ENCODE results near the gene EIF4G3. TPM values are rescaled to one million over a fixed set of nuclear protein-coding genes. Genes with fewer than 3 reads are reported as not detected.

The EIF4G3 gene
- total and polyA plus RNA-seq, 3 experiments from 2014 or later, result 13.0 to 51.3 (median 46.8) TPM

- Mint-ChIP-seq H3K9me3 (no peaks in the 10 kb centered on the region), H3K4me1 (peaks cover 14 to 28% (median 23%) of the 10 kb centered on the region in 3 donors), H3K4me3 (no peak overlapping the region), H3K27me3 (no peaks in the 10 kb centered on the region), H3K27ac (no peak overlapping the region), H3K36me3 (peaks cover 2 to 15% (median 8%) of the 10 kb centered on the region in 3 donors)
- Histone ChIP-seq H3K9me3 (ENCODE audit: low read length) (no peaks in the 10 kb centered on the region), H3K4me1 (ENCODE audit: insufficient read depth, low read length) (no peaks in the 10 kb centered on the region), H3K36me3 (ENCODE audit: insufficient read depth, low read length) (no peaks in the 10 kb centered on the region), H3K27me3 (ENCODE audit: insufficient read depth, low read length, poor library complexity, severe bottlenecking) (no peaks in the 10 kb centered on the region), H3K4me3 (ENCODE audit: low read length) (no peak overlapping the region), H3K27ac (ENCODE audit: low read depth, low read length) (no peak overlapping the region)
- POLR2A ChIA-PET, result no interaction called here
- CTCF ChIA-PET, result no interaction called here
- DNase-seq, result no peak
Measured at GRCh38 chr1:20996554-20996953, 180.1 kb downstream of the EIF4G3 start.

- Mint-ChIP-seq H3K27me3 (no peaks in the 10 kb centered on the region), H3K27ac (peak overlapping the region in 1 of 8 donors; percentile 23), H3K36me3 (peaks cover 0 to 2% (median 1%) of the 10 kb centered on the region in 3 donors), H3K9me3 (no peaks in the 10 kb centered on the region), H3K4me3 (no peak overlapping the region), H3K4me1 (peaks cover 12 to 24% (median 23%) of the 10 kb centered on the region in 3 donors)
- Histone ChIP-seq H3K36me3 (ENCODE audit: insufficient read depth, low read length) (no peaks in the 10 kb centered on the region), H3K27ac (ENCODE audit: low read depth, low read length) (no peak overlapping the region), H3K9me3 (ENCODE audit: low read length) (no peaks in the 10 kb centered on the region), H3K27me3 (ENCODE audit: insufficient read depth, low read length, poor library complexity, severe bottlenecking) (no peaks in the 10 kb centered on the region), H3K4me1 (ENCODE audit: insufficient read depth, low read length) (no peaks in the 10 kb centered on the region), H3K4me3 (ENCODE audit: low read length) (no peak overlapping the region)
- ChIA-PET POLR2A (no interaction called here), CTCF (interaction anchor here (0.7 to 1.2 kb wide), 2 partner anchors 223 to 297 kb away, joined by 3 to 5 read pairs; no protein-coding TSS in a partner anchor)
- no peak for DNase-seq
Measured at GRCh38 chr1:20993716-20994575, 182.8 kb downstream of the EIF4G3 start.

GRCh38 chr1:20992322-20993056 lies 184.2 kb downstream of the EIF4G3 start:
- Histone ChIP-seq H3K9me3 (ENCODE audit: low read length) (no peaks in the 10 kb centered on the region), H3K4me1 (ENCODE audit: insufficient read depth, low read length) (no peaks in the 10 kb centered on the region), H3K27me3 (ENCODE audit: insufficient read depth, low read length, poor library complexity, severe bottlenecking) (no peaks in the 10 kb centered on the region), H3K4me3 (ENCODE audit: low read length) (no peak overlapping the region), H3K36me3 (ENCODE audit: insufficient read depth, low read length) (no peaks in the 10 kb centered on the region), H3K27ac (ENCODE audit: low read depth, low read length) (no peak overlapping the region)
- CTCF ChIA-PET, result no interaction called here
- DNase-seq, result no peak
- H3K36me3 Mint-ChIP-seq, result peaks cover 0 to 2% (median 1%) of the 10 kb centered on the region in 3 donors
- H3K4me1 Mint-ChIP-seq, result peaks cover 8 to 22% (median 17%) of the 10 kb centered on the region in 3 donors
- no peaks in the 10 kb centered on the region for H3K27me3 Mint-ChIP-seq
- POLR2A ChIA-PET, result no interaction called here
- no peaks in the 10 kb centered on the region for H3K9me3 Mint-ChIP-seq
- peak overlapping the region in 1 of 8 donors; percentile 53 for H3K27ac Mint-ChIP-seq
- no peak overlapping the region for H3K4me3 Mint-ChIP-seq

GRCh38 chr1:20988943-20989342 lies 187.8 kb downstream of the EIF4G3 start:
- peaks cover 6 to 20% (median 14%) of the 10 kb centered on the region in 3 donors for H3K4me1 Mint-ChIP-seq
- Histone ChIP-seq H3K9me3 (ENCODE audit: low read length) (no peaks in the 10 kb centered on the region), H3K4me1 (ENCODE audit: insufficient read depth, low read length) (no peaks in the 10 kb centered on the region), H3K27me3 (ENCODE audit: insufficient read depth, low read length, poor library complexity, severe bottlenecking) (no peaks in the 10 kb centered on the region), H3K36me3 (ENCODE audit: insufficient read depth, low read length) (no peaks in the 10 kb centered on the region), H3K27ac (ENCODE audit: low read depth, low read length) (no peak overlapping the region), H3K4me3 (ENCODE audit: low read length) (no peak overlapping the region)
- H3K27ac Mint-ChIP-seq, result no peak overlapping the region
- POLR2A ChIA-PET, result no interaction called here
- no peak overlapping the region for H3K4me3 Mint-ChIP-seq
- no peaks in the 10 kb centered on the region for H3K27me3 Mint-ChIP-seq
- H3K36me3 Mint-ChIP-seq, result peaks cover 0 to 3% (median 2%) of the 10 kb centered on the region in 3 donors
- DNase-seq, result no peak
- no peaks in the 10 kb centered on the region for H3K9me3 Mint-ChIP-seq
- CTCF ChIA-PET, result no interaction called here

DNA sequence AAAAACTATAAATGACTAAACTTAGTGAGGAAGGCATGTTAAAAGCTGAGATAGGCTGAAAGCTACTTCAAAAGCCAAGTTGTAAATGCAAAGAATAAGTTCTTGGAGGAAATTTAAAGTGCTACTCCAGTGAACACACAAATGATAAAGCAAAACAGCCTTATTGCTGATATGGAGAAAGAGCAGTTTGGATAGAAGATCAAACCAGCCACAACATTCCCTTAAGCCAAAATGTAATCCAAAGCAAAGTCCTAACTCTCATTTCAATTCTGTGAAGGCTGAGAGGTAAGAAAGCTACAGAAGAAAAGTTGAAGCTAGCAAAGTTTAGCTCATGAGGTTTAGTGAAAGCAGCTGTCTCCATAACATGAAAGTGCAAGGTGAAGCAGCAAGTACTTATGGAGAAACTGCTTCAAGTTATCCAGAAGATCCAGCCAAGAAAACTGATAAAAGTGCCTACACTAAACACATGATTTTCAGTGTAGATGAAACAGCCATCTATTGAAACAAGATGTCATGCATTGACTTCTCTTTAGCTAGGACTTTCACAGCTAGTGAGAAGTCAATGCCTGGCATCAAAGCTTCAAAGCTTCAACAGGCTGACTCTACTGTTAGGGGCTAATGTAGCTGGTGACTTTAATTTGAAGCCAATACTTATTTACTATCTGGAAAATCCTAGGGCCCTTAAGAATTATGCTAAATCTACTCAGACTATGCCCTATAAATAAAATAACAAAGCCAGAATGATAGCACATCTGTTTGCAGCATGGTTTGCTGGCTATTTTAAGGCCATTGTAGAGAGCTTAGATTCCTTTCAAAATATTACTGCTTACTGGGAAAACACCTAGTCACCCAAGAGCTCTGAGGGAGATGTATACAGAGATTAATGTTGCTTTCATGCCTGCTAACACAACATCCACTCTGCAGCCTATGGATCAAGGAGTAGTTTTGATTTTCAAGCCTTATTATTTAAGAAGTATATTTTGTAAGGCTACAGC lies 188.6 kb downstream of the EIF4G3 start:
- Mint-ChIP-seq H3K9me3 (no peaks in the 10 kb centered on the region), H3K36me3 (peaks cover 0 to 3% (median 2%) of the 10 kb centered on the region in 3 donors), H3K27me3 (no peaks in the 10 kb centered on the region), H3K4me1 (peaks cover 4 to 15% (median 14%) of the 10 kb centered on the region in 3 donors), H3K27ac (no peak overlapping the region), H3K4me3 (no peak overlapping the region)
- no peaks in the 10 kb centered on the region for H3K36me3 ChIP-seq (ENCODE audit: insufficient read depth, low read length)
- DNase-seq, result no peak
- H3K9me3 ChIP-seq (ENCODE audit: low read length), result no peaks in the 10 kb centered on the region
- H3K4me3 ChIP-seq (ENCODE audit: low read length), result no peak overlapping the region
- H3K4me1 ChIP-seq (ENCODE audit: insufficient read depth, low read length), result no peaks in the 10 kb centered on the region
- POLR2A ChIA-PET, result no interaction called here
- no peak overlapping the region for H3K27ac ChIP-seq (ENCODE audit: low read depth, low read length)
- H3K27me3 ChIP-seq (ENCODE audit: insufficient read depth, low read length, poor library complexity, severe bottlenecking), result no peaks in the 10 kb centered on the region
- CTCF ChIA-PET, result no interaction called here

- Mint-ChIP-seq H3K36me3 (peaks cover 3 to 10% (median 3%) of the 10 kb centered on the region in 3 donors), H3K4me3 (no peak overlapping the region), H3K27me3 (no peaks in the 10 kb centered on the region), H3K4me1 (peaks cover 0 to 1% (median 0%) of the 10 kb centered on the region in 3 donors), H3K9me3 (no peaks in the 10 kb centered on the region), H3K27ac (peak overlapping the region in 2 of 8 donors; percentile 26 to 27)
- no peaks in the 10 kb centered on the region for H3K36me3 ChIP-seq (ENCODE audit: insufficient read depth, low read length)
- DNase-seq, result no peak
- H3K9me3 ChIP-seq (ENCODE audit: low read length), result no peaks in the 10 kb centered on the region
- ChIA-PET POLR2A (no interaction called here), CTCF (interaction anchor here (1.0 to 3.2 kb wide), 2 partner anchors 208 to 212 kb away, joined by 3 to 12 read pairs; no protein-coding TSS in a partner anchor)
- H3K4me1 ChIP-seq (ENCODE audit: insufficient read depth, low read length), result no peaks in the 10 kb centered on the region
- no peaks in the 10 kb centered on the region for H3K27me3 ChIP-seq (ENCODE audit: insufficient read depth, low read length, poor library complexity, severe bottlenecking)
- H3K4me3 ChIP-seq (ENCODE audit: low read length), result no peak overlapping the region
- no peak overlapping the region for H3K27ac ChIP-seq (ENCODE audit: low read depth, low read length)
Measured at GRCh38 chr1:20983297-20983889, 193.3 kb downstream of the EIF4G3 start.

GRCh38 chr1:20982316-20982715 lies 194.4 kb downstream of the EIF4G3 start:
- Histone ChIP-seq H3K27ac (ENCODE audit: low read depth, low read length) (no peak overlapping the region), H3K27me3 (ENCODE audit: insufficient read depth, low read length, poor library complexity, severe bottlenecking) (no peaks in the 10 kb centered on the region), H3K4me1 (ENCODE audit: insufficient read depth, low read length) (no peaks in the 10 kb centered on the region), H3K9me3 (ENCODE audit: low read length) (no peaks in the 10 kb centered on the region), H3K36me3 (ENCODE audit: insufficient read depth, low read length) (no peaks in the 10 kb centered on the region), H3K4me3 (ENCODE audit: low read length) (no peak overlapping the region)
- Mint-ChIP-seq H3K9me3 (no peaks in the 10 kb centered on the region), H3K4me3 (no peak overlapping the region), H3K27ac (peak overlapping the region in 2 of 8 donors; percentile 5 to 12), H3K36me3 (peaks cover 2 to 12% (median 3%) of the 10 kb centered on the region in 3 donors), H3K4me1 (peaks cover 0 to 1% (median 0%) of the 10 kb centered on the region in 3 donors), H3K27me3 (no peaks in the 10 kb centered on the region)
- ChIA-PET POLR2A (no interaction called here), CTCF (interaction anchor here (3.2 kb wide), 1 partner anchor 213 kb away, joined by 12 read pairs; no protein-coding TSS in a partner anchor)
- no peak for DNase-seq
